Measurements from ENCODE around the gene ABCC11. TPM values are rescaled to one million over a fixed set of nuclear protein-coding genes. Genes with fewer than 3 reads are reported as not detected.

ABCC11 gene
- total and polyA plus RNA-seq, 2 of the 13 experiments (the other 11 are each of a cell fraction or from before 2014, with no cell fraction given) = 1.0 to 1.4 TPM

DNA sequence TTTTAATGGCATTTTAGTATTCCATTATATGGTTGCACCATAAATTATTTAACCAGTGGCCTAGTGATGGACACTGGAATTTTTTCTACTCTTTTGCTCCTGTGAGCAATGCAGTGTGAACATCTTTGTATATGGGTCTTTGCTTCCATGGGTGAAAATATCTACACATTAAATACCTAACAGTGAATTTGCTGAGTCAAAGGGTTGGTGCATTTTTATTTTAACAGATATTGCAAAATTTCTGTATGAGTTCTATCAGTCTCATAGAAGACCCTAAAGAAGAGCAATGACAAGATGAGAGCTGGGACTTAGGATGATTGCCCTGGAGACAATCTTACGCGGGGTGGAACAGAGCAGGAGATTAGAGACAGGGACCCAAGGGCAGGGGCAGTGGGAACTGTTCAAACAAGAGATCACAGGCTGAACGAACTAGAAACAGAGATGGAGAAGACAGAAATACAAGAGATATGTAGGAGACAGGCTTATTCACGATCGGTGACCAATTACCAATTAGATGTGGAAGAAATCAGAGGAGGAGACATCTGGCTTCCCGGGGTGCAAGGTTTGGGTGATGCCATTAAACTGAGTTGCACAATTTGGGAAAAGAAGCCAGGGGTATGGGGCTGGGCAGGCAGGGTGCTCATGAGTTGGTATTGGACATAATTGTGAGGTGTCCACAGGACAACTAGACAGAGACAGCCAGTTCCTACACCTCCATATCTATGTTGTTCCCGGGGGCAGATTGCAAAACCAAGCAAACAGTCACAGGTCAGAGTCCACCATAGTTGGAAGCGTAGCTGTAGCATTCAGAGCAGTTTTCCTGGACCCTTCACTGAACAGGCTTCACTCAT, 43.1 kb downstream of the ABCC11 start (continued):
- TF ChIP-seq SRSF4 (IDR thresholded peaks at IDR 0.05; ENCODE audit: low read depth, low read length, poor library complexity, severe bottlenecking) (no peak), NR0B2 (CRISPR knock-in tag; IDR thresholded peaks at IDR 0.05) (no peak), FOXA1 (IDR thresholded peaks at IDR 0.05) (no peak), FOXA1 (CRISPR knock-in tag; IDR thresholded peaks at IDR 0.05) (peak; percentile 96), PAX8 (CRISPR knock-in tag; IDR thresholded peaks at IDR 0.05; ENCODE audit: borderline replicate concordance) (no peak), ZNF20 (CRISPR knock-in tag; IDR thresholded peaks at IDR 0.05) (no peak), RELA (CRISPR knock-in tag; IDR thresholded peaks at IDR 0.05) (peak; percentile 46; the same call in 1 of the 2 replicates), DPF2 (CRISPR knock-in tag; IDR thresholded peaks at IDR 0.05; ENCODE audit: borderline replicate concordance, low read depth) (peak; percentile 100), RCOR2 (CRISPR knock-in tag; IDR thresholded peaks at IDR 0.05) (peak; percentile 96), ELF3 (CRISPR knock-in tag; IDR thresholded peaks at IDR 0.05) (peak; percentile 97), ZSCAN21 (CRISPR knock-in tag; IDR thresholded peaks at IDR 0.05; ENCODE audit: borderline replicate concordance) (peak; percentile 96), GTF2F1 (IDR thresholded peaks at IDR 0.05; ENCODE audit: low read length) (0 out of 2 replicates have a peak, but pooled peaks have one; percentile 32), YEATS4 (CRISPR knock-in tag; IDR thresholded peaks at IDR 0.05; ENCODE audit: borderline replicate concordance) (no peak), ZNF232 (CRISPR knock-in tag; IDR thresholded peaks at IDR 0.05; ENCODE audit: borderline replicate concordance) (peak; percentile 86; the same call in 1 of the 2 replicates), CC2D1A (CRISPR knock-in tag; IDR thresholded peaks at IDR 0.05) (no peak), CBX5 (CRISPR knock-in tag; IDR thresholded peaks at IDR 0.05; ENCODE audit: borderline replicate concordance) (peak; percentile 96), ZNF773 (CRISPR knock-in tag; IDR thresholded peaks at IDR 0.05; ENCODE audit: borderline replicate concordance) (no peak), ZNF263 (CRISPR knock-in tag; IDR thresholded peaks at IDR 0.05) (no peak), PCBP1 (IDR thresholded peaks at IDR 0.05; ENCODE audit: borderline replicate concordance, low read depth, low read length) (no peak), ZNF530 (CRISPR knock-in tag; IDR thresholded peaks at IDR 0.05; ENCODE audit: low read depth) (no peak), RFXAP (CRISPR knock-in tag; IDR thresholded peaks at IDR 0.05; ENCODE audit: borderline replicate concordance) (peak; percentile 90; the same call in 1 of the 2 replicates), MAFG (CRISPR knock-in tag; IDR thresholded peaks at IDR 0.05) (no peak), JDP2 (CRISPR knock-in tag; IDR thresholded peaks at IDR 0.05; ENCODE audit: borderline replicate concordance) (no peak; the same call in 1 of the 2 replicates), FOXA3 (CRISPR knock-in tag; IDR thresholded peaks at IDR 0.05) (peak; percentile 98), RARG (CRISPR knock-in tag; IDR thresholded peaks at IDR 0.05; ENCODE audit: low read depth) (no peak), NFKBIZ (CRISPR knock-in tag; IDR thresholded peaks at IDR 0.05) (peak; percentile 98), ZNF101 (CRISPR knock-in tag; IDR thresholded peaks at IDR 0.05; ENCODE audit: borderline replicate concordance, low read depth) (no peak), ZMYM3 (CRISPR knock-in tag; IDR thresholded peaks at IDR 0.05) (peak; percentile 96), ZNF234 (CRISPR knock-in tag; conservative IDR thresholded peaks at IDR 0.05) (0 out of 2 replicates have a peak, but pooled peaks have one; percentile 31)
- TF ChIP-seq, protein P1, sequence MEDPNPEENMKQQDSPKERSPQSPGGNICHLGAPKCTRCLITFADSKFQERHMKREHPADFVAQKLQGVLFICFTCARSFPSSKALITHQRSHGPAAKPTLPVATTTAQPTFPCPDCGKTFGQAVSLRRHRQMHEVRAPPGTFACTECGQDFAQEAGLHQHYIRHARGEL (CRISPR knock-in tag; IDR thresholded peaks at IDR 0.05) = no peak

Measured in HepG2 (cell line).